A549 (cell line): Measurements from ENCODE around the gene TAS2R16.

Source experiments
- CTCF ChIP-seq: fragments of >200 bp; sonication (Bioruptor Twin); formaldehyde crosslinking; IDR thresholded peaks from 3 replicates; pipeline ENCODE4 v1.5.1; 2016
- RAD21 ChIP-seq, 2 experiments: fragments of >200 bp in 1 of 2; sonication (Bioruptor Twin) in 1 of 2; formaldehyde crosslinking in 1 of 2; IDR thresholded peaks in 1 of 2; conservative IDR thresholded peaks in 1 of 2; 2 replicates in 1 of 2; 3 replicates in 1 of 2; pipeline ENCODE4 v1.6.1; 2012 to 2018; ENCODE audit warnings: inconsistent platforms in 1 of 2
- TF ChIP-seq, protein P1 (sequence below): fragments of 200-600 bp; sonication (generic); IDR thresholded peaks from 2 replicates; pipeline ENCODE4 v1.6.1; 2016; ENCODE audit warnings: antibody characterized with exemption, mild to moderate bottlenecking, moderate library complexity

DNA sequence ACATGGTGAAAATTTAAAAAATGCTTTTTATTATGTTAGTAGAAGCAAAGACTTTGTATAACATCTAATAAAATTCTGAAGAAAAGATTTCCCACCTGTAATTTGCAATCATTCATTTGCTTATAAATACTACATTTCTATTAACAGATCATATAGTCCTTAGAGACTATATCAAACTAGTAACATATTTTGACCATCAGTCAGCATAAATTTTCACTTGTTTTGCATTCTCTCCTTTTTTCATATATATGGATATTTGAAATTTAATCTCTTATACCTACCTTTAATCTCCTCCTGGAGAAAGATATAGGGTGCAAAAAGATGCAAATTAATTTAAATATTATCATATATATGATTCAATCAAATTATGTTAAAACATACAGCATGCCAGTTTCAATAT is 16.9 kb upstream of the TAS2R16 start:
- TF ChIP-seq, protein P1, sequence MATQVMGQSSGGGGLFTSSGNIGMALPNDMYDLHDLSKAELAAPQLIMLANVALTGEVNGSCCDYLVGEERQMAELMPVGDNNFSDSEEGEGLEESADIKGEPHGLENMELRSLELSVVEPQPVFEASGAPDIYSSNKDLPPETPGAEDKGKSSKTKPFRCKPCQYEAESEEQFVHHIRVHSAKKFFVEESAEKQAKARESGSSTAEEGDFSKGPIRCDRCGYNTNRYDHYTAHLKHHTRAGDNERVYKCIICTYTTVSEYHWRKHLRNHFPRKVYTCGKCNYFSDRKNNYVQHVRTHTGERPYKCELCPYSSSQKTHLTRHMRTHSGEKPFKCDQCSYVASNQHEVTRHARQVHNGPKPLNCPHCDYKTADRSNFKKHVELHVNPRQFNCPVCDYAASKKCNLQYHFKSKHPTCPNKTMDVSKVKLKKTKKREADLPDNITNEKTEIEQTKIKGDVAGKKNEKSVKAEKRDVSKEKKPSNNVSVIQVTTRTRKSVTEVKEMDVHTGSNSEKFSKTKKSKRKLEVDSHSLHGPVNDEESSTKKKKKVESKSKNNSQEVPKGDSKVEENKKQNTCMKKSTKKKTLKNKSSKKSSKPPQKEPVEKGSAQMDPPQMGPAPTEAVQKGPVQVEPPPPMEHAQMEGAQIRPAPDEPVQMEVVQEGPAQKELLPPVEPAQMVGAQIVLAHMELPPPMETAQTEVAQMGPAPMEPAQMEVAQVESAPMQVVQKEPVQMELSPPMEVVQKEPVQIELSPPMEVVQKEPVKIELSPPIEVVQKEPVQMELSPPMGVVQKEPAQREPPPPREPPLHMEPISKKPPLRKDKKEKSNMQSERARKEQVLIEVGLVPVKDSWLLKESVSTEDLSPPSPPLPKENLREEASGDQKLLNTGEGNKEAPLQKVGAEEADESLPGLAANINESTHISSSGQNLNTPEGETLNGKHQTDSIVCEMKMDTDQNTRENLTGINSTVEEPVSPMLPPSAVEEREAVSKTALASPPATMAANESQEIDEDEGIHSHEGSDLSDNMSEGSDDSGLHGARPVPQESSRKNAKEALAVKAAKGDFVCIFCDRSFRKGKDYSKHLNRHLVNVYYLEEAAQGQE = no peak
- no peak for TF ChIP-seq CTCF
- no peak for TF ChIP-seq RAD21 (conservative IDR thresholded peaks at IDR 0.05 in 1 of 2, IDR thresholded peaks at IDR 0.05 in 1 of 2)
